HEK293 (cell line): ENCODE data around the gene EVC2.

Experiments used
- CTCF ChIA-PET: fragments of 350-600 bp; formaldehyde crosslinking; extraction: SDS; loops from one replicate; lab custom pipeline; 2021; ENCODE audit warnings: antibody characterized with exemption; lab: Yijun Ruan, JAX
- POLR2A ChIA-PET: fragments of 300-600 bp; formaldehyde crosslinking; extraction: SDS; loops from one replicate; lab custom pipeline; 2020; ENCODE audit warnings: antibody characterized with exemption, inconsistent platforms; lab: Yijun Ruan, JAX
- H3K27ac ChIP-seq: fragments of 200-500 bp; sonication (Bioruptor generic); 2 replicates; pipeline ENCODE4 v1.5.1; 2014; ENCODE audit warnings: low read depth, low read length, control low read depth, inconsistent platforms; ENCODE audit errors: extremely low read depth
- H3K36me3 ChIP-seq, 2 experiments: fragments of 200-500 bp in 1 of 2; sonication (Bioruptor generic) in 1 of 2; 1 replicate in 1 of 2; 2 replicates in 1 of 2; pipeline ENCODE4 v1.5.1; 2014 to 2017; ENCODE audit warnings: inconsistent platforms in 2 of 2, low read length in 2 of 2; ENCODE audit not compliant: control insufficient read depth in 2 of 2, insufficient read depth in 1 of 2
- H3K4me1 ChIP-seq: fragments of 200-500 bp; sonication (Bioruptor generic); 2 replicates; pipeline ENCODE4 v1.5.1; 2014; ENCODE audit warnings: mild to moderate bottlenecking, low read length, inconsistent platforms; ENCODE audit not compliant: control insufficient read depth, insufficient read depth
- H3K4me3 ChIP-seq: 2 replicates; pipeline ENCODE4 v1.5.1; 2011; ENCODE audit warnings: low read depth, mild to moderate bottlenecking, control low read depth, low read length, moderate library complexity
- H3K9me3 ChIP-seq: fragments of 200-500 bp; sonication (Bioruptor generic); 2 replicates; pipeline ENCODE4 v1.5.1; 2014; ENCODE audit warnings: low read depth, low read length, inconsistent platforms; ENCODE audit not compliant: control insufficient read depth, insufficient read depth
- GLI4 ChIP-seq: fragments of 450-650 bp; formaldehyde crosslinking; IDR thresholded peaks from 2 replicates; pipeline ENCODE4 v1.5.1; 2016; ENCODE audit warnings: missing biosample characterization, missing genetic modification characterization
- KLF10 ChIP-seq: fragments of 450-650 bp; IDR thresholded peaks from 2 replicates; pipeline ENCODE4 v1.5.1; 2018; ENCODE audit warnings: missing biosample characterization, mild to moderate bottlenecking, missing genetic modification characterization
- KLF7 ChIP-seq: fragments of 450-650 bp; formaldehyde crosslinking; IDR thresholded peaks from 2 replicates; pipeline ENCODE4 v1.5.1; 2016; ENCODE audit warnings: missing biosample characterization, missing genetic modification characterization, borderline replicate concordance
- KLF9 ChIP-seq: fragments of 450-650 bp; formaldehyde crosslinking; IDR thresholded peaks from 2 replicates; pipeline ENCODE4 v1.5.1; 2016; ENCODE audit warnings: missing biosample characterization, missing genetic modification characterization, low read depth
- MYNN ChIP-seq: fragments of 450-650 bp; formaldehyde crosslinking; IDR thresholded peaks from 2 replicates; pipeline ENCODE4 v1.5.1; 2016; ENCODE audit warnings: missing biosample characterization, missing genetic modification characterization, borderline replicate concordance
- SALL2 ChIP-seq: fragments of 450-650 bp; formaldehyde crosslinking; IDR thresholded peaks from 2 replicates; pipeline ENCODE4 v1.5.0; 2017; ENCODE audit warnings: missing biosample characterization, mild to moderate bottlenecking, missing genetic modification characterization, borderline replicate concordance
- SCRT1 ChIP-seq: fragments of 450-650 bp; formaldehyde crosslinking; IDR thresholded peaks from 2 replicates; pipeline ENCODE4 v1.5.1; 2016; ENCODE audit warnings: missing biosample characterization, missing genetic modification characterization, borderline replicate concordance
- SP3 ChIP-seq: fragments of 450-650 bp; formaldehyde crosslinking; IDR thresholded peaks from 2 replicates; pipeline ENCODE4 v1.5.1; 2016; ENCODE audit warnings: missing biosample characterization, missing genetic modification characterization
- YY2 ChIP-seq: fragments of 450-650 bp; formaldehyde crosslinking; IDR thresholded peaks from 2 replicates; pipeline ENCODE4 v1.5.1; 2016; ENCODE audit warnings: missing biosample characterization, missing genetic modification characterization
- ZBTB10 ChIP-seq: fragments of 450-650 bp; formaldehyde crosslinking; IDR thresholded peaks from 2 replicates; pipeline ENCODE4 v1.5.1; 2016; ENCODE audit warnings: missing biosample characterization, missing genetic modification characterization
- ZBTB17 ChIP-seq: fragments of 450-650 bp; formaldehyde crosslinking; IDR thresholded peaks from 2 replicates; pipeline ENCODE4 v1.5.1; 2016; ENCODE audit warnings: missing biosample characterization, missing genetic modification characterization
- ZNF138 ChIP-seq: fragments of 450-650 bp; formaldehyde crosslinking; IDR thresholded peaks from 2 replicates; pipeline ENCODE4 v1.5.1; 2016; ENCODE audit warnings: missing biosample characterization, missing genetic modification characterization, borderline replicate concordance
- ZNF157 ChIP-seq: fragments of 450-650 bp; formaldehyde crosslinking; IDR thresholded peaks from 2 replicates; pipeline ENCODE4 v1.5.1; 2016; ENCODE audit warnings: missing biosample characterization, missing genetic modification characterization
- ZNF18 ChIP-seq: fragments of 450-650 bp; formaldehyde crosslinking; IDR thresholded peaks from 2 replicates; pipeline ENCODE4 v1.5.1; 2016; ENCODE audit warnings: missing biosample characterization, missing genetic modification characterization
- ZNF211 ChIP-seq: fragments of 450-650 bp; formaldehyde crosslinking; IDR thresholded peaks from 2 replicates; pipeline ENCODE4 v1.5.1; 2016; ENCODE audit warnings: low read depth, missing biosample characterization, missing genetic modification characterization
- ZNF311 ChIP-seq: fragments of 450-650 bp; formaldehyde crosslinking; IDR thresholded peaks from 2 replicates; pipeline ENCODE4 v1.5.1; 2017; ENCODE audit warnings: missing biosample characterization, missing genetic modification characterization, borderline replicate concordance
- ZNF335 ChIP-seq: fragments of 450-650 bp; formaldehyde crosslinking; conservative IDR thresholded peaks from 2 replicates; pipeline ENCODE4 v1.5.1; 2016; ENCODE audit warnings: missing biosample characterization, missing genetic modification characterization
- ZNF394 ChIP-seq: fragments of 450-650 bp; formaldehyde crosslinking; IDR thresholded peaks from 2 replicates; pipeline ENCODE4 v1.5.1; 2016; ENCODE audit warnings: missing biosample characterization, missing genetic modification characterization, mild to moderate bottlenecking, moderate library complexity, borderline replicate concordance
- ZNF555 ChIP-seq: fragments of 450-650 bp; formaldehyde crosslinking; conservative IDR thresholded peaks from 2 replicates; pipeline ENCODE4 v1.5.1; 2017; ENCODE audit warnings: missing biosample characterization, mild to moderate bottlenecking, missing genetic modification characterization, inconsistent platforms
- ZNF624 ChIP-seq: fragments of 450-650 bp; formaldehyde crosslinking; IDR thresholded peaks from 2 replicates; pipeline ENCODE4 v1.5.1; 2017; ENCODE audit warnings: missing biosample characterization, missing genetic modification characterization
- ZNF670 ChIP-seq: fragments of 450-650 bp; formaldehyde crosslinking; IDR thresholded peaks from 2 replicates; pipeline ENCODE4 v1.5.1; 2016; ENCODE audit warnings: missing biosample characterization, missing genetic modification characterization, low read depth
- ZNF76 ChIP-seq: fragments of 450-650 bp; formaldehyde crosslinking; IDR thresholded peaks from 2 replicates; pipeline ENCODE4; 2016; ENCODE audit warnings: low read depth, missing biosample characterization, missing genetic modification characterization, borderline replicate concordance
- ZNF777 ChIP-seq: fragments of 450-650 bp; formaldehyde crosslinking; IDR thresholded peaks from 2 replicates; pipeline ENCODE4 v1.5.1; 2017; ENCODE audit warnings: missing biosample characterization, missing genetic modification characterization, borderline replicate concordance
- ZSCAN16 ChIP-seq: fragments of 450-650 bp; formaldehyde crosslinking; IDR thresholded peaks from 2 replicates; pipeline ENCODE4 v1.5.1; 2016; ENCODE audit warnings: missing biosample characterization, missing genetic modification characterization
- ZSCAN18 ChIP-seq: fragments of 450-650 bp; formaldehyde crosslinking; IDR thresholded peaks from 2 replicates; pipeline ENCODE4 v1.5.1; 2016; ENCODE audit warnings: missing biosample characterization, missing genetic modification characterization

EVC2 gene

GRCh38 chr4:5706486-5707290 lies 1.7 kb downstream of the EVC2 start:
- H3K27ac ChIP-seq, result no peak overlapping the region
- CTCF ChIA-PET, result no interaction called here
- TF ChIP-seq ZNF555 (no peak), SALL2 (tag by site-specific recombination) (no peak), YY2 (tag by site-specific recombination) (no peak), ZNF394 (no peak), SCRT1 (tag by site-specific recombination) (no peak)
- TF ChIP-seq, all 188 proteins: peak for 0
- POLR2A ChIA-PET, result no interaction called here
- Histone ChIP-seq H3K4me3 (no peak overlapping the region), H3K9me3 (no peaks in the 10 kb centered on the region), H3K4me1 (no peaks in the 10 kb centered on the region), H3K36me3 (no peaks in the 10 kb centered on the region)

- Histone ChIP-seq H3K27ac (no peak overlapping the region), H3K9me3 (no peaks in the 10 kb centered on the region)
- ChIA-PET CTCF (no interaction called here), POLR2A (no interaction called here)
- TF ChIP-seq ZSCAN16 (no peak), ZNF335 (tag by site-specific recombination) (no peak), ZNF311 (tag by site-specific recombination) (no peak), ZNF157 (no peak), MYNN (tag by site-specific recombination) (no peak), KLF7 (tag by site-specific recombination) (no peak)
- TF ChIP-seq, all 188 proteins: peak for 0
- H3K36me3 ChIP-seq, result no peaks in the 10 kb centered on the region
- H3K4me1 ChIP-seq, result no peaks in the 10 kb centered on the region
- no peak overlapping the region for H3K4me3 ChIP-seq
These were observed 2.6 kb downstream of the EVC2 start for GRCh38 chr4:5705647-5706320.

DNA sequence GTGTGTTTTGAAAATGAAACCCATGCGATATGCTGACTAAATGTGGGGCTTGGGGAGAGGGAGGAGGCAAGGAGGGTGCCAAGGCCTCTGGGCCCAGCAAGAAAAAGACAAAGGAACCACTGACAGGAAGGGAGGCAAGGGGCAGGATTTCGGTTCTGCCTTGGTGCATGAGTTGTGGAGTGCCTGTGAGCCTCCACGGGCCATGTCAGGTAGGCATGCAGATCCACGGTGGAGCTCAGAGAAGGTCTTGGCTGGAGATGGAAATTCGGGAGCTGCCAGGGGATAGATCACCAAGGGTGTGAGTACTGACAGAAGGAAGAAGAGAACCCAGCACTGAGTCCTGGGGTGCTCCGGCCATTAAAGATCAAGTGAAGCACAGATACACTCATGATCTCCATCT lies 4.1 kb downstream of the EVC2 start:
- Histone ChIP-seq H3K9me3 (no peaks in the 10 kb centered on the region), H3K27ac (no peak overlapping the region), H3K4me3 (no peak overlapping the region), H3K36me3 (no peaks in the 10 kb centered on the region), H3K4me1 (no peaks in the 10 kb centered on the region)
- ChIA-PET POLR2A (no interaction called here), CTCF (no interaction called here)
- TF ChIP-seq KLF9 (tag by site-specific recombination), result no peak
- no peak for TF ChIP-seq ZNF624 (tag by site-specific recombination)
- no peak for TF ChIP-seq KLF10 (tag by site-specific recombination)
- no peak for TF ChIP-seq ZNF18
- TF ChIP-seq ZNF777, result no peak
- no peak for TF ChIP-seq ZNF138 (tag by site-specific recombination)
- TF ChIP-seq ZBTB10 (tag by site-specific recombination), result no peak
- no peak for TF ChIP-seq ZBTB17 (tag by site-specific recombination)
- no peak for TF ChIP-seq ZNF670
- no peak for TF ChIP-seq GLI4 (tag by site-specific recombination)
- no peak for TF ChIP-seq ZNF76 (tag by site-specific recombination)
- no peak for TF ChIP-seq SP3
- no peak for TF ChIP-seq ZSCAN18 (tag by site-specific recombination)
- no peak for TF ChIP-seq ZNF211 (tag by site-specific recombination)
